IPS-NIHi11 (cell line): ENCODE results near the gene SIX4.

Source experiments
- DNase-seq: peaks from one replicate; pipeline ENCODE4 v3.0.0; 2012; ENCODE audit warnings: mixed read lengths, low spot score

The SIX4 gene

DNA sequence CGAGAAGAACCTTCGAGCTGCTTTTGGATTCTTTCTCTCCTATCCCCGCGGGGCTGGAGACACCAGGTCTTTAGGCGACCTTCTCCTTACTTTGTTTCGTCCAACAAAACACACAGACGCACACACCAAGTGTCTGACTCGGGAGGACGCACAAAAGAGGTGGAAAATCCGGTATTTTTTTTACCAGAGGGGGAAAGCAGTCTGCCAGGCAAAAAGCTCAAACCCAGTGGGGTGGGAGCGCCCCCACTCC is 2.1 kb downstream of the SIX4 start:
- DNase-seq, result no peak

DNA sequence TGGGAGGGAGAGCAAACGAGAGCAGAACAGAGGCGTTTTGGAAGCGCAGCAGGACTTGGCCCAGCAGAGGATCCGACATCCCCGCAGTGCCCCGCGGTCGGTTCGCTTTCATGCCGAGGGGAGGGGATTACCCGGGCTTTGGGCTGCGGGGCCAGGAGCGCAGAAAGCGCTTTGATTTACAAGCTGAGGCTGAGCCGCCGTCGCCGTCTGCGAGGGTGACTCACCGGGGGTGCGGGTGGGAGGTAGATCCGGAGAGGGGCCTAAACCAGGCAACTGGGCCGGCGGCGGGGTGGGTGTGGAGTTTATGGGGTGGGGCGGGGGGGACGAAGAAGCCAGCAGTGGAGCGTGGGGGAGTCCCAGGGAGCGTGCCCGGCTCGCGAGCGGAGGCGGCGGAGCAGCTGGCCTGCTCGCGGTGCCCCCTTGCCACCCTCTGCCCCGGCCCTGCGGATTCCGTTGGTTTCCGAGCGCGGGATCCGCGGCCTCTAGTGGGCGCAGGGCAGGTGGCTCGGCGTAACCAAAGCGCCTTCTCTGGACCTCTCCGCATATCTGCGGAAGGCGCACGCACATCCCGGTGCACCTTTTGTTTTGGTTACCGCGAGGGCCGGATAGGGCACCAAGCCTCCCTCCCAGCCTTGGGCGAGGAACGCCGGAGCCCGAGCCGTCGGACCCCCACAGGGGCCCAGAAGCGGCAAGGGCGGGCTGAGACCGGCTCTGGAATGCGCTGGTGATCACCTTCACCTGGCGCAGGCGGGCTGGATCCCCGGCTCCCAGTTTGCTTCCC is 2.6 kb downstream of the SIX4 start:
- DNase-seq, result peak; percentile 55

DNA sequence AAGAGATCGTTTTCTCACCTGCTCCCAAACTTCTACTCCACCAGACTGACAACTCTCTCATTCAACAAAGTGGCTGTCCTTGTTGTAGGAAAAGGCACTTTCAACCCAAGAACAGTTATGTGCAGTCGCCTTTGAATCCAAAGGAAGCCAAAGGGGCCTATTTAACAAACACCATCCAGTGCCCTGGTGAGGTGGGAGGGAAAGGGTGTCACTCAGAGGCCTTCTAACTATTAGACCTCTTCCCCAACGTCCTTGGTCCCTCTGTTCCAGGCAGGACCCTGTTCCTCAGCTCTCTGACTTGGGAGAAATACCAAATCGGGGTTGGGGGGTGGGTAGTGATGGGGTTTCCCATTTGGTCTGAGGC is 3.2 kb downstream of the SIX4 start:
- DNase-seq, result no peak

DNA sequence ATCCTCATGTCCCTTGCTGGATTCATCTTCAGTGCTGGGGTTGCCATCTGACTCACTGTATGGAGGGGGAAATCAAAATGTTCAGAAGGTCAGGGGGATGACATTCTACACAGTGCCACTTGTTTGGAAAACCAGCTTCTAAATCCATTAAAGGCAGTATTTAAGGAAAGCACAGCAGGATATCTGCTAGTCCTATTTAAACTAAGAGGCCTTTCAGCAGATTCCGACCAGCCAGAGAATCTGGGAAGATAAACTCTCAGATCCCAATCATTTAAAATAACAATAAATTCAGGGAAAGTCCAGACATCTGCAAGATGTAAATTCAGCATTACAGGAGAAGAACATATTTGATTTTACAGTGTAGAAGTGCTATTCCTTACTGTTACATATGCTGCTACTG is 3.8 kb downstream of the SIX4 start:
- no peak for DNase-seq

DNA sequence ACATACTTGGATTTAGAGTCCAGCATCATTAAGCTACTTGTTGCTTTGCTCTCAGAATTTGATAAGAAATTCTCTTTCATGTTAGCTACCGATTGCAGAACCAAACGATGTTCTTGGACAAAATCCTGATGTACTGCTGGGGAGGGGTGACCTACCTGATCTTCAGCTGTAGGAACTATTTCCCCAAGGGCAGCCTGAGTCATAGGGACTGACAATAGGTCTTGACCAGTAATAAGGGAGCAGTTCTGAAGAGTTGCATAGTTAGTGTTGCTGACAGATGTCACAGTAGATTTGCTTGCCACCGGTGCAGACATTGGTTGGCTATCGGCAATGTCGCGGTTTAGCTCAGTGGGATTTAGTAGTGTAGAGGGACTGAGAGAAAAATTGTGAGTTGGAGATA is 10.6 kb downstream of the SIX4 start:
- DNase-seq, result no peak

DNA sequence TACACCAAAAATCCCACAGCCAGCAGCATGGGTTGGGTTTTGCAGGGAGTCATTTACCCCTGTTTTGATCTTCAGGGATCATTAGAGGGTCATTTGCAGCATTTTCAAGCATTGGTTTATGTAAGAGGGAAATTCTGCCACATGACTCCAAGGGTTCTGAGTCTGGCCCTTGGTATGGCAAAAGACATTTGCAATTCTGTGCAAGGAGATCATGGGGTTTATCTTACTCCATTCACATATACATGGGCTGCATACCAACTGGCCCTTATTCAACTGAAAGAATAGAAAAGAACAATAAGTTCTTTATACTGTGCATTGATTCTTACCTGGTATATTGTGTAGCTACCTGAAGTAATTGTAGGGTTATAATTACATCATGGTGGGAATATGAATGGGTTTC is 13.7 kb downstream of the SIX4 start:
- DNase-seq, result no peak

- DNase-seq, result no peak
Observed at GRCh38 chr14:60707858-60708257, 16.3 kb downstream of the SIX4 start.

DNA sequence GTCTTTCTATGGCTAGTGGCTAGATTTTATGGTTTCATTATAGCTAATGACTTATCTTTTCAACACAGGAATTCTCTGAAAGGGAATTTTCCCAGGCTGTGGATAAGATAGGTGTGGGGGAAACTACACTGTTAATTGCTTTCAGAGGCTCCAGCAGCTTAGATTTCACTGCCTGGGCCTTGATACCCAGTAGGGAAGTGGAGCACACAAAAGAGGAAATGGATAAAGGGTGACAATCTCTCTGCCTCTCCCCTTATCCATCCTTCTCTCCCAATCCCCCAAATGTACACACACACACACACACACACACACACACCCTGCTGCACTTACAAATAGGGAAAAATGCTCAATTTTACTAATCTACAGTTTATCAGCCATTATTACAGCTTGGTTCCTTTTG is 19.1 kb downstream of the SIX4 start:
- DNase-seq, result no peak

GRCh38 chr14:60700598-60700997 is 23.6 kb downstream of the SIX4 start:
- DNase-seq, result no peak

GRCh38 chr14:60695327-60695726 is 28.8 kb downstream of the SIX4 start:
- no peak for DNase-seq

- DNase-seq, result no peak
Observed at GRCh38 chr14:60691383-60692113, 32.6 kb downstream of the SIX4 start.

GRCh38 chr14:60686865-60687264 is 37.3 kb downstream of the SIX4 start:
- DNase-seq, result no peak

GRCh38 chr14:60684203-60684602 is 39.9 kb downstream of the SIX4 start:
- DNase-seq, result no peak

DNA sequence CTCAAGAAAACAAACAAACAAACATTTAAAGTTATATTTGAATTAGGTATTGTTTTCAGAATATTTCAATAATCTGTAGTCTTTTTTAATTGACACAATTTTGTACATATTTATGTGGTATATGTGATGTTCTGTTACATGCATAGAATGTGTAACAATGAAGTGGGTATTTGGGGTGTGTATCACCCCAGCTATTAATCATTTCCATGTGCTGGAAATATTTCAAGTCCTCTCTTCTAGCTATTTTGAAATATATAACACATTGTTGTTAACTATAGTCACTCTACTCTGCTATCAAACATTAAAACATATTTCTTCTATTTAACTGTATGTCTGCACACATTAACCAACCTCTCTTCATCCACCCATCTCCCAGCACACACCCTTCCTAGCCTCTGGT is 42.9 kb downstream of the SIX4 start:
- DNase-seq, result no peak

GRCh38 chr14:60680511-60680910 is 43.6 kb downstream of the SIX4 start:
- DNase-seq, result no peak

GRCh38 chr14:60679566-60680258 is 44.4 kb downstream of the SIX4 start:
- DNase-seq, result peak; percentile 41

DNA sequence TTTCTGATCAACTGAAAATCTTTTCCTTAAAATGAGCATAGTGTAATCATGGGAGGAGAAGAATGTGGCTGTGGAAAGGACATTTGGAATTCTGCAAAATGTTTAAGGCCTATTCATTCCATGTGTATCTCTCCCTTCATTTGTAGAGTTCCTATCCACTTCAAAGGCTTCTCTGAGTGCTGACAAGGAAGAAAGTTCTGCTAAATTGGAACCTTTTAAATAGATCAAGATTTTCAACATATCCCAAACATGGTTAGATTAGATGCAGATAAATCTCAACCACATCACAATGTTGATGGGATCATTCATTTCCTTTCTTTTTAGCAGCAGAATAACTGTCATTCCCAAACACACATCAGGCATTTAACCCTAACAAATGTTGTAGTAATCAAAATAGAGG is 46.5 kb downstream of the SIX4 start:
- no peak for DNase-seq

DNA sequence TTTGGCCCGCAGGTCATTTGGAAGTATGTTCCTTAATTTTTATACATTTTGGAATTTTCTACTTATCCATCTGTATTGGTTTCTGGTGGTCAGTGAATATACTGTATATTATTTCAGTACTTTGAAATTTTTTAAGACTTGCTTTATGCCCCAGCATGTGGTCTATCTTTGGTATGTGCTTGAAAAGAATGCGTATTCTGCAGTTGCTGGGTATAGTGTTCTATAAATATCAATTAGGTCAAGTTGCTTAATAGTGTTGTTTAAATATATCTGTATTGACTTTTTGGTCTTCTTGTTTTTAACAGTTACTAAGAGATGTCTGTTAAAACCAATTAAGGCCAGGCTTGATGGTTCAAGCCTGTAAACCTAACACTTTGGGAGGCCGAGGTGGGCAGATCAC is 53.2 kb downstream of the SIX4 start:
- DNase-seq, result no peak

DNA sequence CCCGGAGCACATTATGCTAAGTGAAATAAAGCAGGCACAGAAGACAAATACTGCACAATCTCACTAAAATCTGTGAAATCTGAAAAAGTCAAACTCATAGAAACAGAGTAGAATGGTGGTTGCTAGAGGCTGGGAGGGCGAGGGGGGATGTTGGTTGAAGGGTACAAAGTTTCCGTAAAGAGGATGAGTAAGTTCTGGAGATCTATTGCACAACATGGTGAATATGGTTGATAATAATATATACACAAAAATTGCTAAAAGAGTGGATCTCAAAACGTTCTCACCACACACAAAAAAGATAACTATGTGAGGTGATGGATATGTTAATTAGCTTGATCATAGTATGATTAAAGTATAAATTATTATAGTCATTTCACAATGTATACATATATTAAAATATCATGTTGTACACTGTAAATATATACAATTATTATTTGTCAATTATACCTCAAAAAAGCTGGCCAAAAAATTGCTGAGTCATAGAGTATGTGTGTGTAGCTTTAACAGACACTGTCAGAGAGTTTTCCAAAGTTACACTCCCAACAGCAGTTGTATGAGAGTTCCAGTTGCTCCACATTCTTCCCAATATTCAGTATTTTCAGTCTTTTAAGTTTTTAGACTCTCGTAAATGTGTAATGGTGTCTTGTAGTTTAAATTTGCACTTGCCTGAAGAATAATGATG is 55.6 kb downstream of the SIX4 start:
- DNase-seq, result no peak

- no peak for DNase-seq
Observed at GRCh38 chr14:60665177-60665550, 59.0 kb downstream of the SIX4 start.

- DNase-seq, result no peak
Observed at GRCh38 chr14:60662982-60663381, 61.2 kb downstream of the SIX4 start.

DNA sequence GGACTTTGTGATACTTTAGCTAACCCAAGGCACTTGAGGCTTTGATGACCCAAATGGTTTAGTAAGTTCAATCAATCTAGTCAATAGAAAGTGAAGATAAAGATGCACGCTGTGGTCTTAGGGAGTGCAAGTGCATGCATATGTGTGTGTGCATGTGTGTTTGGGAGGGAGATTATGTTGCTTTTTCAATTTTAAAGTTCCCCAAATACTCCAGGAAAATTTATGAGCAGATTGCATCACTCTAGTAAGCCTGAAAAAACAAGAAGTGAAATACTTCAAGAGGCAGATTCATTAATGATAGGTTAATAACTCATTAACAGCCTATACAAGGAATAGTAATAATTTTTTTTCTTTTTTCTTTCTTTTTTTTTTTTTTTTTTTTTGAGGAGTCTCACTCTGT is 62.4 kb downstream of the SIX4 start:
- DNase-seq, result no peak
